ENCODE measurements around the gene JADE2. TPM values are rescaled to one million over a fixed set of nuclear protein-coding genes. Genes with fewer than 3 reads are reported as not detected.
"Not testable (repeated sequence)": the region's sequence is repeated elsewhere in the genome, so short reads cannot be mapped to it uniquely, and the experiment has no call there.

The JADE2 gene
- total and polyA plus RNA-seq, 8 donors: 6.2 to 109 (median 26.4) TPM

GRCh38 chr5:134492568-134492967 lies 32.9 kb upstream of the JADE2 start:
- WGBS, 5 donors: 82 to 90% (median 88%) methylated on average over 6 of the region's 6 CpGs
- Histone ChIP-seq H3K4me1 (no peaks in the 10 kb centered on the region), H3K4me3 (no peak overlapping the region), H3K27ac (no peak overlapping the region), H3K9me3 (no peaks in the 10 kb centered on the region), H3K36me3 (no peaks in the 10 kb centered on the region), H3K27me3 (no peaks in the 10 kb centered on the region)
- intact Hi-C loops (cut with DNase I; ENCODE audit: low total_unique reads): no loop called here
- no peak for DNase-seq
- TF ChIP-seq POLR2A (IDR thresholded peaks at IDR 0.05): no peak
- TF ChIP-seq POLR2AphosphoS5 (IDR thresholded peaks at IDR 0.05): no peak
- no peak for TF ChIP-seq EP300 (IDR thresholded peaks at IDR 0.05)
- TF ChIP-seq CTCF (IDR thresholded peaks at IDR 0.05): no peak

- H3K4me1 ChIP-seq: no peaks in the 10 kb centered on the region
- intact Hi-C loops (cut with DNase I; ENCODE audit: low total_unique reads): no loop called here
- H3K36me3 ChIP-seq: no peaks in the 10 kb centered on the region
- no peaks in the 10 kb centered on the region for H3K27me3 ChIP-seq
- TF ChIP-seq CTCF (IDR thresholded peaks at IDR 0.05): no peak
- TF ChIP-seq EP300 (IDR thresholded peaks at IDR 0.05): no peak
- TF ChIP-seq POLR2AphosphoS5 (IDR thresholded peaks at IDR 0.05): no peak
- TF ChIP-seq POLR2A (IDR thresholded peaks at IDR 0.05): no peak
- no peak overlapping the region for H3K4me3 ChIP-seq
- 91 to 95% (median 92%) methylated on average over 4 of the region's 4 CpGs for WGBS, 5 donors
- DNase-seq: peak in 1 of 2 donors; percentile 15
- H3K9me3 ChIP-seq: no peaks in the 10 kb centered on the region
- no peak overlapping the region for H3K27ac ChIP-seq
These were observed 31.9 kb upstream of the JADE2 start for GRCh38 chr5:134493461-134494055.

- DNase-seq: peak in 1 of 2 donors; percentile 11
- Histone ChIP-seq H3K27ac (no peak overlapping the region), H3K27me3 (no peaks in the 10 kb centered on the region), H3K4me3 (no peak overlapping the region), H3K4me1 (no peaks in the 10 kb centered on the region), H3K36me3 (no peaks in the 10 kb centered on the region), H3K9me3 (no peaks in the 10 kb centered on the region)
- intact Hi-C loops (cut with DNase I; ENCODE audit: low total_unique reads): no loop called here
- WGBS, 5 donors: 58 to 100% (median 78%) methylated on average over 1 of the region's 1 CpG
- TF ChIP-seq EP300 (IDR thresholded peaks at IDR 0.05): no peak
- no peak for TF ChIP-seq POLR2A (IDR thresholded peaks at IDR 0.05)
- TF ChIP-seq CTCF (IDR thresholded peaks at IDR 0.05): no peak
- no peak for TF ChIP-seq POLR2AphosphoS5 (IDR thresholded peaks at IDR 0.05)
These were observed 30.7 kb upstream of the JADE2 start for GRCh38 chr5:134494780-134495179.

GRCh38 chr5:134499905-134500304 lies 25.6 kb upstream of the JADE2 start:
- intact Hi-C loops (cut with DNase I; ENCODE audit: low total_unique reads); DNase-seq: not testable (repeated sequence)
- 87 to 99% (median 98%) methylated on average over 6 of the region's 6 CpGs for WGBS, 5 donors

GRCh38 chr5:134500699-134501430 lies 24.6 kb upstream of the JADE2 start:
- intact Hi-C loops (cut with DNase I; ENCODE audit: low total_unique reads): no loop called here
- H3K36me3 ChIP-seq: no peaks in the 10 kb centered on the region
- 91 to 94% (median 92%) methylated on average over 17 of the region's 17 CpGs for WGBS, 5 donors
- TF ChIP-seq POLR2AphosphoS5 (IDR thresholded peaks at IDR 0.05) (no peak), POLR2A (IDR thresholded peaks at IDR 0.05) (no peak), CTCF (IDR thresholded peaks at IDR 0.05) (no peak), EP300 (IDR thresholded peaks at IDR 0.05) (no peak)
- H3K9me3 ChIP-seq: no peaks in the 10 kb centered on the region
- no peak overlapping the region for H3K27ac ChIP-seq
- peaks cover 22 to 37% (median 26%) of the 10 kb centered on the region in 4 donors for H3K4me1 ChIP-seq
- no peak for DNase-seq
- H3K27me3 ChIP-seq: no peaks in the 10 kb centered on the region
- H3K4me3 ChIP-seq: no peak overlapping the region

More at GRCh38 chr5:134499905-134500304, 25.6 kb upstream of the JADE2 start:
- H3K27me3 ChIP-seq, H3K9me3 ChIP-seq, H3K4me3 ChIP-seq, H3K36me3 ChIP-seq, H3K27ac ChIP-seq: not testable (repeated sequence)
- H3K4me1 ChIP-seq: peaks cover 17 to 29% (median 20%) of the 10 kb centered on the region in 4 donors

Data from stomach (tissue), 9 donors.